ENCODE results near the gene ANO1.

ANO1 gene

GRCh38 chr11:70099578-70100279 is 21.6 kb downstream of the ANO1 start:
- H3K27ac ChIP-seq: no peak overlapping the region
- TF ChIP-seq CTCF (conservative IDR thresholded peaks at IDR 0.05): no peak

GRCh38 chr11:70100280-70100603 is 22.1 kb downstream of the ANO1 start:
- no peak for TF ChIP-seq CTCF (conservative IDR thresholded peaks at IDR 0.05)
- H3K27ac ChIP-seq: no peak overlapping the region

- no peak for TF ChIP-seq CTCF (conservative IDR thresholded peaks at IDR 0.05)
- no peak overlapping the region for H3K27ac ChIP-seq
Measured at GRCh38 chr11:70100791-70101190, 22.7 kb downstream of the ANO1 start.

GRCh38 chr11:70103256-70103975 is 25.3 kb downstream of the ANO1 start:
- TF ChIP-seq CTCF (conservative IDR thresholded peaks at IDR 0.05): no peak
- H3K27ac ChIP-seq: no peak overlapping the region

GRCh38 chr11:70104419-70104818 is 26.3 kb downstream of the ANO1 start:
- H3K27ac ChIP-seq: no peak overlapping the region
- TF ChIP-seq CTCF (conservative IDR thresholded peaks at IDR 0.05): no peak

GRCh38 chr11:70104961-70105360 is 26.8 kb downstream of the ANO1 start:
- no peak for TF ChIP-seq CTCF (conservative IDR thresholded peaks at IDR 0.05)
- H3K27ac ChIP-seq: no peak overlapping the region

- no peak for TF ChIP-seq CTCF (conservative IDR thresholded peaks at IDR 0.05)
Measured at GRCh38 chr11:70105369-70105754, 27.2 kb downstream of the ANO1 start.

More at GRCh38 chr11:70105369-70105754, 27.2 kb downstream of the ANO1 start:
- no peak overlapping the region for H3K27ac ChIP-seq

All from VCaP (cell line).